Stimulated activated CD8-positive, alpha-beta memory T cell treated with anti-CD3 and anti-CD28 coated beads, Interleukin-15, amount 100 ng/mL, for 4 hours (primary cell): Measurements from ENCODE around the gene NCAPG2.
"Not testable (repeated sequence)": the region's sequence is repeated elsewhere in the genome, so short reads cannot be mapped to it uniquely, and the experiment has no call there.

Experiments
- DNase-seq, 2 donors: peaks; one replicate each; pipeline ENCODE4 v3.0.0-alpha.2; 2020; ENCODE audit warnings: low read depth in 2 of 2

The NCAPG2 gene

DNA sequence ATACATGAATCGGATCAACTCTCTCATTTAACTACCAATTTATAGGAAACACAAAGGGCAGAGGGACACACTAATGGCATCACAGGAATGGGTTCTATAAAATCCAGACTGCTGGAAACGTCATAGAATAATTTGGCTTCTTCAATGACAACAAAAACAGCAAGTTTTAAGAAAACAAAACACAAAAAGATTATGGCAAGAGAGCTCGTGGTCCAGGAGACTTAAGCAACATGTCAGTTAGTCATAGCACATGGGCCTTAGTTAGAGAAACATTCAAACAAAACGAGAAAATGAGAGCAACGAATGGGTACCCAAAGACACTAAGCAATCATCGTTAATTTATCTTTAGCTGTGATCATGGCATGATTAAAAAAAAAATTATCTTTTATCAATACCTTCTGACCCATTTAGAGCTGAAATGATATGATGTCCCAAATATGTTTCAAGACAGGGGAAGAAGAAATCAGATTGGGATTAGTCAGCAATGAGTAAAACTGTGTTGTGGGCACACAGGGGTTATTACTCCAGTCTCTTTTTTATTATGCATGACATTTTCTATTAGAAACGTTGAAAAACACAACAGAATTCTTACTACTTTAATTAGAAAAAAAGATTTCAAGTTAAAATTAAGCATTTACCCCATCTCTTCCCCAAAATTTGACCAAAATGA lies 28.3 kb downstream of the NCAPG2 start:
- no peak for DNase-seq

DNA sequence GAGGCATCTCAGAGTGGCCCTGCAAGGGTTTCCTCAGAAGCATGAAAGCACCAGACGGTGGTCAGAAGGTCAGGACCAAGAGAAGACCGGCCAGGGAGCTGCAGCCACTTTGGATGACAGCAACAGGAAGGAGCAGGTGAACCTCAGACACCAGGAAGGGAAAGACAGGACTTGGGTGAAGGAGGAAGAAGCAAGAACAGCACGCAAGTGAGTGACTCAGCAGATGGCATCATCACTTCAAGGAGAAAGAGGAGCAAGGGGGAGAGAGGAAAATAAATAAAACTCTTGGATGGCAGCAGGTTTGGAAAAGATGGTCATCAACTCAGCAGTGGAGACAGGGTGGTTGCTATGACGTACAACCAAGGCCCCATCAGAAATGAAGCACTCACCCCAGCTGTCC lies 31.6 kb downstream of the NCAPG2 start:
- no peak for DNase-seq

DNA sequence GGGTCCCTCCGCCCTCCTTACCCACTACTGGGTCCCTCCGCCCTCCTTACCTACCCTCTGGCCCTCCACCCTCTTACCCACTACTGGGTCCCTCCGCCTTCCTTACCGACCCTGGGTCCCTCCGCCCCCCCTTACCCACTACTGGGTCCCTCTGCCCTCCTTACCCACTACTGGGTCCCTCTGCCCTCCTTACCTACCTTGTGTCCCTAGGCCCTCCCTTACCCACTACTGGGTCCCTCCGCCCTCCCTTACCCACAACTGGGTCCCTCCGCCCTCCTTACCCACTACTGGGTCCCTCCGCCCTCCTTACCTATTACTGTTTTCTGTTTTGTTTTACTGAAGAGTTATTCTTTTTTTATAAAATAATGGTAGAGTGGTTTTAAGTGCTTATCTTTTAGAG lies 36.5 kb downstream of the NCAPG2 start:
- not testable (repeated sequence) for DNase-seq

DNA sequence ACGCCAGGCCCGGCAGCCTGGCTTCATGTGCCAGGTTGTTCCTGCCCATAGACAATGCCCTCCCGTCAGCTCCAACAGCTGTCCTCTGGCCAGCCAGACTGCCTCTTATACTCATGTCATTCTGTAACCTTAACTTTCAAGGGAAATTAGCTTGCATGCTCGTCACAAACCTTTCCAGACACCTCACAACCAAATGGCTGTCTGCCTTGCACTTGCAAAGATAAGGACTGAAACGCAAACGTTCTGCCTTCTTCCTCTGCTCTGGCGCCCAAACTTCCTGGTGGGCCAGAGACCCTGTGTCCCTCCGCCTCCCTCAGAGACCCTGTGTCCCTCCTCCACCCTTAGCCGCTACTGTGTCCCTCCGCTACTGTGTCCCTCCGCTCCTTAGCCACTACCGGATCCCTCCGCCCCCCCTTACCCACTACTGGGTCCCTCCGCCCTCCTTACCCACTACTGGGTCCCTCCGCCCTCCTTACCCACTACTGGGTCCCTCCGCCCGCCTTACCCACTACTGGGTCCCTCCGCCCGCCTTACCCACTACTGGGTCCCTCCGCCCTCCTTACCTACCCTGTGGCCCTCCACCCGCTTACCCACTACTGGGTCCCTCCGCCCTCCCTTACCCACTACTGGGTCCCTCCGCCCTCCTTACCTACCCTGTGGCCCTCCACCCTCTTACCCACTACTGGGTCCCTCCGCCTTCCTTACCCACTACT lies 37.5 kb downstream of the NCAPG2 start:
- DNase-seq = not testable (repeated sequence)

DNA sequence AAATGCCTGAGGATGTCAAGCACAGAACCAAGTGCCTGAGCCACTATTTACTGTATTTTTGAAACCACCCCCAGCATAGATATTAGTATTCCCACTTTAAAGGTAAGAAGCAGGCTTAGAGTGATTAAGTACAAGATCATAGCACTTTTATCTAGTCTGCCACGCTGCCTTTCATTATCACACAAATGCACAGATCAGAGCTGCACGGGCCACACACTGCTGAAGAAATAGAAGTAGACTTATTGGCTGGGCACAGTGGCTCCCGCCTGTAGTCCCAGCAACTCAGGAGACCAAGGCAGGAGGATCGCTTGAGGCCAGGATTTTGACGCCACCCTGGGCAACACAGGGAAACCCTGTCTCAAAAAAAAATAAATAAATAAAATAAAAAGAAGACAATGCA lies 38.2 kb downstream of the NCAPG2 start:
- DNase-seq = no peak

DNA sequence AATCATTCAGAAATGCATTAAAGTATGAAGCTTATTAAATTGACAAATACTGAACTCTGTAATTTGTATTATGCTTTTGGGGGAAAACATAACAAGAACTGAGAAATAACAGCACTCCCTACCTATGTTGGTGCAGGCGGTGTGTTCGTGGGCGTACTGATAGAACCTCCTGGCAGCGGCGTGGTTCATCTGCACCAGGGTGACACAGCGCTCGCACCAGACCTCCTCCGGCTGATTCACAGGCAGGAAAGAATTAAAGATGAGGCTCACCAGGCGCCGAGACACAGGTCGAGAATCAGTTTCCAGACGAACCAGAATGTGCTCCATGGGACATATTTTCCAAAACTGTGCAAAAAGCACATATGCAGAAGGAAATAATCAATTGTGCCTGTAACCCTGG lies 40.2 kb downstream of the NCAPG2 start:
- DNase-seq = no peak

DNA sequence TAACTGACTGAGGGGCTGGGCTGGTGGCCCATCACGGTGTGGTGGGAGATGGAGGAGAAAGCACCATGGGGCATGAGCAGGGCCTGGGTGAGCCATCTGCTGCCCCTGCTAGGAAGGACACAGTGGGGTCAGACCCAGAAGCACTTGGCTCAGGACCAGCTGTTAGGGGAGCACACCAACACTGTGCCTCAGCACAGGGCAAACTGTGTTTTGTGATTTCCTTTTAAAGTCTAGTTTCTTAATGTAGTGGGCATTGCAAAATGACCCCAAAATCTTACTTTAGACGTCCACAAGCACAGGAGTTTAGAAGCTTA lies 41.2 kb downstream of the NCAPG2 start:
- no peak for DNase-seq

DNA sequence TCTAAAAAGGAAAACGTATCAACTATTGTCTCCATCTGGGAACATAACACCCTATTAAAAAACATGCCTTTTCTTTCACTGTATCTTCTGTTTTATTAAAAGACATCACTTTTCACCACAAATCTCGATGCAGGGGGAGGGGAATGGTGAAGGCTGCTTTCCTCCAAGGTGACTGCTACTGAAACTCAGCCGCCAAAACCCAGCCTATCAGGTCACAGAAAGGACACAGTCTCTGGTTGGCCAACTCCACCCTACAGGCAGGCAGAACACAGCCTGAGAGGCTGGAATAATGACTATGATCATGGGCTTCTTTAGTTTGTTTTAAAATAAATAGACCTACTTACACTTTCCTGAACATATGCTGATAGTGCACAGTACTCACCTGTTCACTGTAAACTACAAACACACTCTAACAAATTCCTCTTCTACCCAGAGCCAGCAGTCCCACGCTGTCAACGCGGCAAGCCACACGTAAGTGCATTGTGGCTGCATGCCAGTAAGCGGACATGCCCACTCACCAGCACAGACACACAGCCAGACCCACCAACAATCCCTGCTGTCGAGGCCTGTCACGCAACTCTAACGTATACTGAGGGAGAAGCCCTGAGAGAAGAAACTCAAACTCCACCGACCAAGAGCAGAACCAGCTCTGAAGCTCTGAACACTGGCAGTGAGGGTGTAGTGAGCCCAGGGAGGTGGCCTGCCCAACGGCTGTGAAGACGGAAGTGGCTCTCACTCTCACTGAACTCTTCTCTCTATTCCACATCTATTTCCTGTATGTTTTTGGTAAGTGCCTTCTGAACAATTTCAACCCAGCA lies 41.8 kb downstream of the NCAPG2 start:
- no peak for DNase-seq

DNA sequence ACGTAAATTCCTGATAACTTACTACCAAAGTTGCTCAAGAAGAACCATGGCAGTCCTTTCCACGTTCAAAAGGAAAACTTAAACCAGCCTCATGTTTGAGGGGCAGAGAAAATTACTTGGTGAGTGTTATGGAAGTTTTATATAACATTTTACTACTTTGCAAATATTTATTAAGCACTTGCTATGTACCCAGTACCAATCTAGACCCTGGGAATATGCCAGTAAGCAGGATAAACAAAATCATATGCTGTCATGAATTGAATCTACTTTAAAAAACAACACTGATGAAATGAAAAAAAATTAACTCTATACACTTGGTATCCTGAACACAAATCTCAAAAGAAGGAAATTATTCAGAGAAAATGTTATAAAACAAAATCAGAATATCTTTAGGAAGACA lies 46.1 kb downstream of the NCAPG2 start:
- no peak for DNase-seq

DNA sequence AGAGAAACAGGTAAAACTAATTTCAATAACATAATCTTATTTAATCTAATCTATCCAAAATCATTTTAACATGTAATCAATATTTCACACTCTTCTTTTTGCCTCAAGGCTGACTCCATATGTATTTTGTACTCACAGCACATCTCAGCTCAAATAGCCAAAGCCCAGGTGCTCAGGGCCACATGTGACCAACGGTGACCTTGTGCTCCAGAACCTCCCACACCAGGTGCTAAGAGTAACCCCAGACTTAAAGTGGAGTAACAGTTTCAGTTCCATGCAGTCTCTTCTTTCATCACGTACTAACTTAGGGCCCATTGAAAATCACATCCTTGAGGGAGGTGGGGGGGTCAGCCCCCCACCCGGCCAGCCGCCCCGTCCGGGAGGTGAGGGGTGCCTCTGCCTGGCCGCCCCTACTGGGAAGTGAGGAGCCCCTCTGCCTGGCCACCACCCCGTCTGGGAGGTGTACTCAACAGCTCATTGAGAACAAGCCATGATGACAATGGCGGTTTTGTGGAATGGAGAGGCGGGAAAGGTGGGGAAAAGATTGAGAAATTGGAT lies 47.3 kb downstream of the NCAPG2 start:
- DNase-seq = no peak

DNA sequence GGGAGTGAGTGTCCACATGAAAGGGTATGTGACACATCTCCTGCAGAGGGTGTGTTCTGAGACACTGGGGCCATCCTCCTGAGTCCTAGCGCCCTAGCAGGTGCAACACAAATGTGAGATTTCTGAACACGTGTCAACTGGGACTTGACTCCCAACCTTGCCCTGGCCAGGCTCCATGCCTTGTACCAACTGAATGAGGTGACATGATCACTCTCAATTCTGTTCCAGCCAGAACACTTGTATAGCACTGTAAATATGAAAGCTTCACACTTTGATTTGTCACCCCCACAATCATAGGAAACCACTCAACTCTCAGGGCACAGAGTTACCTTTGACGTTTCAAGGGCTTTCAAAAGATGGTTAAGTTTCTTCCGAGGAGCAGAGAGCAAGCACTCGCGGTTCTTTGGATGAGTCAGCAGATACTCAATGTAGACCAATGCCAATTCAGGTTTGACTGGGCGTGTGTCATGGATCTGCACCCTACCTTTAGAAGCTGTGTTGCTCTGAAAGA lies 48.6 kb downstream of the NCAPG2 start:
- DNase-seq = no peak

DNA sequence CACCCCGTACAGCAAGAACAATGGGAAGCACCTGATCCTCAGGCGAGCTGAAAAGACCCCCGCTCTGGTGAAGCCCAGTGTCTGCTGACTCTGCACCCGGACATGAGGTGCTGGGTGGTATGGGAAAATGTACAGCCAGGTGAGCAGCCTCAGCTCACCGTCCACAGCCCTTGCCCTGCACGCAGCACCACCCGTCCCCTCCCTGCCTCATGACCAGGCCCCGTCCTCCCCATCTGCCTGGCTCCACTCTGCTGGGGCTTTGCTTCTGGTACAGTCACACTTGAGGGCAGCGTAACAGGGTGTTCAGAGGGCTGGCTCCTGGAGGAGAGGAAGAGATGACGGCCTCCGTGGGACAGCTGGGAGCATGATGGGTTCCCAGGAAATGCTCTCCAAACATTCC lies 49.1 kb downstream of the NCAPG2 start:
- DNase-seq = no peak

DNA sequence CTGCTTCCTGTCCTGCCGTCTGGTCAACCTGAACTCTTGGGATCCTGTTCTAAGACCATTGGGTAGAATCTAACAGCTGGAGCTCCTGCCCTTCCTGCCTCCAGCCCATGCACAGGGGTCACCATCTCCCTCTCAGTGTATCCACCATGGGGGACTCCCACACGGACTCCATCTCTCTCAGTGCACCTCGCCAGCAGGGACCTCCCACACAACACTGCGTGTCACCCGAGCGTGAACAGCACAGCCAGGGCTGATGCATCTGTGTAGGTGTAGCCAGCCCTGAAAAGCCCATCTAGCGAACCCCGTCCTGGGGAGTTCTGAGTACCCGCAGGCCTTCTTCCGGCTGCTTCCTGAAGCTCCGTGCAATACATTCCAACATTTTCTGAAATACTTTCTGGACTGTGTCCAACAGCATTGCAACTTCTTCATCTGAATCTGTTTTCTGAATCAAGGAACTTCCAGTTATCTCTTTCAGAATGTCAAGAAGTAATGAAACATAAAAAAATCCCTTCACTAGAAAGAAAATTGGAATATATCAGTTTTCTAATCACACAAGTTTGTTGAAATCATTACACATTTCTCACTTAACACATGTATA lies 52.5 kb downstream of the NCAPG2 start:
- no peak for DNase-seq

DNA sequence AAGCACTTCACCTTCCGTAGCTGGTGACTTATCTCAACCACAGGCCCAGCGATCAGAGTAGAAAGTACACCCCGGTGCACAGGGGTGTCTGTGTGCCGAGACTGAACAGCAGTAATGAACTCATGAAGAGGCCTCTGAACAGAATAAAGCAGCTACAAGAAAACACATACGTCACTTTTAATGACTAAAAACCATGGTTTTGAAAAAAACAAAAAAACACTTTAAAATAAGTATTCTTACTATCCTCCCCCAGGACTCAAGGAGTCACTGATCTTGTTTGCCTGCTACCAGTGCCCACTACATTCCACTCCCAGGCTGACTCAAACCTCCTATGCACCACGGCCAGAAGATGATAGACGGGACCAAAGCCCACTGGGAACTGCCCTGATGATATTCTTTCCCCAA lies 53.8 kb downstream of the NCAPG2 start:
- DNase-seq = no peak

DNA sequence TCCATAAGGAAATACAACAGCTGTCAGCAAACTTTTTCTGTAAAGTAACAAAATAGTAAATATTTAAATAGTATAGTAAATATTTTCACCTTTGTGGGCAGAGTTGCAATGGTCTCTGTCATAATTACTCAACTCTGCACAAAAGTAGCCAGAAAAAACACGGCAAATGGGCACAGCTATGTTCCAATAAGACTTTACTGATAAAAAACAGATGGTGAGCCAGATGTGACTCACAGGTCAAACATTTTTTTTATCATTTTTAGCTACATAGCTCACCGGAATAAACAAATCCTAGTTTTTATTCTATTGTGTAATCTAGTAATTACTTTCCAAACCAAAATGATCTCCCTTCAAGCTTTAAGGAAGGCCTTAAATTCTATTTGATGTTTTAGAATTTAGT lies 55.3 kb downstream of the NCAPG2 start:
- DNase-seq = no peak

DNA sequence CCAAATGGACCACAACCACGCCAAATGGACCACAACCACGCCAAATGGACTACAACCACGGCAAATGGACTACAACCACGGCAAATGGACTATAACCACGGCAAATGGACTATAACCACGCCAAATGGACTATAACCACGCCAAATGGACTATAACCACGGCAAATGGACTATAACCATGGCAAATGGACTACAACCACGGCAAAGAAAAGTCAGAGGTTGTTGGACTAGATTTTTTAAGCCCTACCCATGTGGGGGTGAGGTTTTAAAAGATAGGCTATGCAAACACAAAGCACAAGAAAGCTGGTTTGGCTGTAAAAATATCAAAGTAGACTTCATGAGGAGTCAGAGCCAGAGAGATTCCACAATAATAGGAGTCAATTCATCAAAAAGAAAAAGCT lies 55.8 kb downstream of the NCAPG2 start:
- no peak for DNase-seq

DNA sequence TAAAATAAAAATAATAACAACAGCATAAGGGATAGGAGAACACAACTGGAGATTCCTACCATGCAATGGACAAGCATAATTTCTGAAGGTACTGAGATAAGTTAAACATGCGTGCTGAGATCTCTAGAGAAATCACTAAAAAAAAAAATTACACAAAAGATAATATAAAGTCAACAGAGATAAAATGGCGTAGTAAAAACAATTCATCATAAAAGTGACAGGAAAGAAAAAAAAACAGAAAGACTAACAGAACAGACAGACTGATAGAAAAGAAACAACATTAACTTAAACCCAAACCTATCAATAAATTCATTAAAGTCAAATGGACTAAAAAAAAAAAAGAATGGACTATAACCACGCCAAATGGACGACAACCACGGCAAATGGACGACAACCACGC lies 56.4 kb downstream of the NCAPG2 start:
- no peak for DNase-seq

DNA sequence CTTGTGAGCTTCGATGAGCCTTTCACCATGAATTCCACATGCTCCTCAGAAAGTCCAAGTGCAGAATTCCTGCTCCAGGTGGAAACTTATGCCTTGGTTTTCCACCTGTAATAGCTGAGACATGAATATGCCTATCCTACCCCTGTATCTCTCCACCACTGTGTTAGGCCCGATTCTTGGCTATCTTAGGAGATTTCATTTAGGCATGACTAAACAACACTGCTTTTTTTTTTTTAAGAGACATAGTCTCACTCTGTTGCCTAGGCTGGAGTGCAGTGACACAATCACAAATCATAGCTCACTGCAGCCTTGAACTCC lies 57.2 kb downstream of the NCAPG2 start:
- DNase-seq = no peak

DNA sequence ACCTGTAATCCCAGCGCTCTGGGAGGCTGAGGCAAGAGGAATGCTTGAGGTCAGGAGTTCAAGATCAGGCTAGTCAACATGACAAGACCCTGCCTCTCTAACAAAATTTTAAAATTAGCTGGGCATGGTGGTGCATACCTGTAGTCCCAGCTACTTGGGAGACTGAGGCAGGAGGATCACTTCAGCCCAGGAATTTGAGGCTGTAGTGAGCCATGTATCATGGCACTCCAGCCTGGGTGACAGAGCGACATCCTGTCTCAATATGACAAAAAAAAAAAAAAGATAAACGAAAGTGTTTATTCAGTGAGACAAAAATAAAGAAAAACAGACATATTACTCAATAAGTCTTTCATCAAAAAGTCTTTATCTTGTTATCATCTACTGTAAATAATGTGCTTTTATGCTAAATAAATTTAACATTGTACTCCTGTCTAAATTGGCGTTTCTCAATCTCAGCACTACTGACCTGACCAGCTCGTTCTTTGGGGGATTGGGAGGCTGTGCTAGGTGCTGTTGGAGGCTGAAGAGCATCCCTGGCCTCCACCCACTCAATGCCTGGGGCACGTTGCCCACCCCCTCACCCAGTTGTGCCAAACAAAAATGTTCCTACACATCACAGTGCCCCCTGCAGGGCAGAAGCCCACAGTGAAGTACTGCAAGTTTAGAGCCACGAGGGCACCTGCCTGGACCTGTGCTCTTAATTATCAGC lies 57.7 kb downstream of the NCAPG2 start:
- no peak for DNase-seq

DNA sequence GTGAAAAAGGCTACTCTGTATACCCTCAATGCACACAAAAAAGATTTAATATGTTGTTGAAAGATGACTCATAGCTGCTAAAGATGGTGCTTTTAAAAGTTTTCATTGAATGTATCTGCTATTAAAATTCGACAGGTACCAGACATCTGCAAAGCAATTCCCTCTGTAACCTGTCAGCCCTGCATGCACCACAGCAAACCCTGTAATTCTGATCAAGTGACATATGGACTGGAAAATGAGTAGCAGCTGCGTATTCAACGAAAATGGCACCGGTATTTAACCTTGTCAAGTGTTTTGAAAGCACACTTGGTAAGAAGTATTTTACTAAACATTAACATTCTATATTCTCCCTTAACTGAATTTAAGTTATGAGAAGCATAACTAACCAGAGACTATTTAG lies 58.8 kb downstream of the NCAPG2 start:
- no peak for DNase-seq

DNA sequence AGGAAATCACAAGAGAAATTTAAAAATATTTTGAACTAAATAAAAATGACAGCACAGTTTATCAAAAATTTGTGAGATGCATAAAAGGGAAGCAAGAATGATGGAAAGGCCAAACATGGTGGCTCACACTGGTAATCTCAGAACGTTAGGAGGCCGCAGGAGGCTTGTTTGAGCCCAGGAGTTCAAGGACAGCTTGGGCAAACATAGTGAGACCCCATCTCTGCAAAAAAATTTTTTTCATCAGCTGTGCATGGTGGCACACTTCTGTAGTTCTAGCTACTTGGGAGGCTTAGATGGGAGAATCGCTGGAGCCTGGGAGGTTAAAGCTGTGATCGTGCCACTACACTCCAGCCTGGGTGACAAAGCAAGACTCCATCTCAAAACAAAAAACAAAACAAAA lies 62.5 kb downstream of the NCAPG2 start:
- DNase-seq = no peak

DNA sequence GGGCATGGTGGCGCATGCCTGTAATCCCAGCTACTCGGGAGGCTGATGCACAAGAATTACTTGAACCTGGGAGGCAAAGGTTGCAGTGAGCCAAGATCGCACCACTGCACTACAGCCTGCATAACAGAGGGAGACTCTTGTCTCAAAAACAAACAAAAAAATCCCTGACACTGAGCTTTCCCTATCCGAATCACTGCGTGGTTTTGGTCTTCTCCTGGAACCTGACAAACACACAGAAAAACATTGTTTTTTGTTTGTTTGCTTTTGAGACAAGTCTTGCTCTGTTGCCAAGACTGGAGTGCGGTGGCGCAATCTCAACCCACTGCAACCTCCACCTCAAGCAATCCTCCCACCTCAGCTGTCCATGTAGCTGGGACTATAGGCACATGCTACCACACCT lies 66.6 kb downstream of the NCAPG2 start:
- DNase-seq = no peak
